Activated T-cell treated with anti-CD3 and anti-CD28 coated beads, Interleukin-2, amount 50 U/mL, for 48 hours (primary cell): ENCODE results near the gene ATRN.
A peak's percentile ranks its signal among the peaks of the same experiment; 100 is the strongest.

Experiments used
- DNase-seq, 2 experiments: peaks; one replicate each; pipeline ENCODE4 v3.0.0-alpha.2; 2020

The ATRN gene

GRCh38 chr20:3660262-3661059 lies 189.6 kb downstream of the ATRN start:
- DNase-seq: peak; percentile 19

- DNase-seq: peak; percentile 19 to 22
Observed at GRCh38 chr20:3661060-3661813, 190.4 kb downstream of the ATRN start.

DNA sequence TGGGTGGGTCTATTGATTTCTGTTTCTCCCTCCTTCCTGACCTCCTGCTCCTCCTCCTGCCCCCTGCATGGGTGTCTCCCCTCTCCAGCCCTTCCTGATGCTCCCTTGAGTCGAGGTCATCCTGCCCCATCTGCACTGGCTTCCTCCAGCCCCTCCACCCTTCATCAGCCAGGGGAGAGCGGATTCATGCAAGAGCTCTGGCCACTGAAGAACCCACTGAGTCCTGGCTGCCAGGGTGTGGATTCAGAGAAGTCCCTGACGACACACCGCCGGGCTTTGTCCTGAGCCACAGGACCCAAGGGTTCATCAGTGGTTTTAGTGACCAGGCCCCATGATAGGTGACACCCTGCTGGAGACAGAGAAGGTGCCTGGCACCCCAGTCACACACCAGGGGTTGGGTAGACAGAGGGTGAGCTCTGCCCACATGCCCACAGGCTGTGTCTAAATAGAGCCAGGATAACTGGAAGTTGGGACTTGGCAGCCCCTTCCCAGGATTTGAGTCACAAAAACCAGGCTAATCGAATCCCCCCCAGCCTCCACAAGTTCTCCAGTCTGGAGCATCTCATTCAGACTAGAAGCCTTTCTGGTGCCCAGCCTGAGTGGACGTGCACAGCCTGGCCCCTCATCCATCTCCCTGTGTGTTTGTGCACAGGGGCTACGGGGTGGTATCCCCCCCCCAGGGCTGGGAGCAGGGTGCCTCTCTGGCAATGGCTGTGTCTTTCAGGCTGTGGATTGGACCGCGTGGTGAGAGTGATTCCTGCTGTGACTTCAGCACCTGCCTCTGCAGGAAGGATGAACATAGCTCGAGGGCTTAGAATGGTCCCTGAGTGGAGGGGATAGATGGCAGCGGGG lies 191.2 kb downstream of the ATRN start:
- DNase-seq: peak in 1 of 2 experiments; percentile 17

DNA sequence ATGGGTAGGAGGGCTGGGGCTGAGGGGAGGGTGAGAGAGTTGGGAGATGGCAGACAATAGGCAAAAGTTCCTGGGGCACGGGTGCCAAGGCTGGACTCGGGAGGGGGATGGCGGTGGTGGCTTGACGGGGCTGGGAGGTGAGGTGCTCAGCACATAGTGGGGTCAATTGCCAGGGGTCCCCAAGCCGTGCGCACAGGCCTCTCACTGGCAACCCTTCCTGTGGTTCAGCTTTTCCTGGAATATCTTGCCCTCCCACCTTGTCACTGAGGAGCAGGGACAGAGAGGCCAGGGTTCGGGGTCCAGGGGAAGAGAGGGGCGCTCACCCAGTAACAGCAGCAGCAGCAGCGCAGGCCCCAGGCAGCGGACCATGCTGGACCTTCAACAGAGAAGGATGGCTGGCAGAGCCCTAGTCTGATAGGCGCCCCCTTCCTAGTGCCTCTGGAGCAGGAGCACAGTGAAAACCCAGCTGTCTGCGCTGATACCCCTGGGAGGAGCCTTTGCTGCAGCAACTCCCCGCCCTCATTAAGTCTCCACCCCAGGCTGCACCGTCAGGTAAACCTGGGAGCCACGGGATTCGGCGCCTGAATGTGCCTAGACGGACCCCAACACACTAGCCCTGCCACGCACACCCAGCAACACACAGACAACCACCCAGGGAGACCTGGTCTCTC lies 192.3 kb downstream of the ATRN start, which contains the start of gene GFRA4:
TSS of gene GFRA4 (minus strand) at position 369 of the 671 bp plus-strand sequence. CDS start at position 369, 0 bp downstream.
- DNase-seq: no peak

GRCh38 chr20:3663858-3664257 lies 193.0 kb downstream of the ATRN start:
- no peak for DNase-seq

DNA sequence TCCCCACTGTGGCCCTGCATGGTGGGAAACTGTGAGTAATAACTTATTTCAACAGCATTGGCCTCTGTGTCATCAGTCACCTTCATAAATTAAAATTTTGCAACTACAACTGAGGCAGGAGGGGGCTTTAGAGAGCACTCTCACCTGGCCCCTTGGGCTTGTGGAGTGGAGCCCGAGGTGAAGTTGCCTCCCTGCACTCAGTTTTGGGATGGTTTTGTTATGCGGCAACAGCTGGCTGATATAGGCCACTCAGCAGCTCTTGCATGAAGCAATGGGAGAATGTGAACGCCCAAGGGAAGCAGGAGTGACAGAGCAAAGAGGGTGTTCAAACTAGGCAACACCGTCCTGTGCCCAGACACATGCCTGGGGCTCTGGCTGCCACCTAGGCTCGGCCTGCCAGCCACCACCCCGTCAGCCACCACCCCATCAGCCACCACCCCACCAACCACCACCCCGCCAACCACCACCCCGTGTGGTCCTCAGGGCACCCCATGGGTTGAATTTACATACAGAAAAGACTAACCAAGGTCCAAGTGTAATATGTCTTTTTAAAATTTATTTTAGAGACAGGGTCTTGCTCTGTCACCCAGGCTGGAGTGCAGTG lies 196.7 kb downstream of the ATRN start:
- DNase-seq: no peak

GRCh38 chr20:3669710-3670367 lies 199.0 kb downstream of the ATRN start:
- DNase-seq: no peak

GRCh38 chr20:3670511-3670910 lies 199.7 kb downstream of the ATRN start:
- no peak for DNase-seq

DNA sequence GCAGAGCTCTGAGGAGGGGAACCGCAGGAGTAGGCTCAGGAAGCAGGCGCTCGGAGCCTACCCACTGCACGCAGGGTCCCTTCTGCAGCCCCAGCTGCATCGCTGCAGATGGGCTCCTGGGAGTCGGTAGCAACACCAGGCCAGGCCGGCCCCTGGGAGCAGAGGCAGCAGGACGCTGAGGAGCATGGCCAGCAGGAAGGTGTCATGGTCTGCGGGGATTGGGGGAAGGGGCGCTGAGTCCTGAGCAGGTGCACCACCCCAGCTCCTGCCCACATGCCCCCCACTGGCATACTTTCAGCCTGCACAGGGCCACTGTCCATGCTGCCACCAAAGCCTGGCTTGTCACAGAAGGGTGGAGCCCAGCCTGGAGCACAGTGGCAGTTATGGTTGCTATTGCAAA lies 200.1 kb downstream of the ATRN start:
- DNase-seq: no peak

DNA sequence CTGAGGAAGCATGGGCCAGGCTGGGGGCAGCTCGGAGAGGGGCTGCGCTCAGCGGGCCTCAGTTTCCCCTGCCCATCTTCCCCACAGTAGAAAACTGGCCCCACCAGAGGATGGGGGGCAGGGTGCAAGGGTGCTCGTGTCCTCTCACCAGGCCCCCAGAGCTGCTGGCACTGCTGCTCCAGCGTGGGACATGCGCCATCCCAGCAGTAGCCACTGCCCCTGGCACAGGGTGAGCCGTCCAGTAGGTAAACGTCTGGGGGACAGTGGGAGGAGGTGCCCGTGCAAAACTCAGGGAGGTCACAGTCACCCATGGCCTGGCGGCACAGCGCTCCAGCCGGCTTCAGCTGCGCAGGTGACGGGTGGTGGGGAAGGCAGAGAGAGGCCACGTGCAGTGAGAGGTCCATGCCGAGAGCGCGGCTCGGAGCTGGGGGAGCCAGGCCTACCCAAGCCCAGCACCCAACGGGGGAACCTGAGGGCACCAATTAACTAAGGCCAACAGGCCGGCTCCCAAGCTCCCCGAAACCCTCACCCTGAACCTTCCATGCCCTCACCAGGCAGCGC lies 201.2 kb downstream of the ATRN start:
- no peak for DNase-seq

GRCh38 chr20:3672547-3673171 lies 201.8 kb downstream of the ATRN start:
- no peak for DNase-seq

GRCh38 chr20:3673221-3674070 lies 202.6 kb downstream of the ATRN start:
- no peak for DNase-seq

DNA sequence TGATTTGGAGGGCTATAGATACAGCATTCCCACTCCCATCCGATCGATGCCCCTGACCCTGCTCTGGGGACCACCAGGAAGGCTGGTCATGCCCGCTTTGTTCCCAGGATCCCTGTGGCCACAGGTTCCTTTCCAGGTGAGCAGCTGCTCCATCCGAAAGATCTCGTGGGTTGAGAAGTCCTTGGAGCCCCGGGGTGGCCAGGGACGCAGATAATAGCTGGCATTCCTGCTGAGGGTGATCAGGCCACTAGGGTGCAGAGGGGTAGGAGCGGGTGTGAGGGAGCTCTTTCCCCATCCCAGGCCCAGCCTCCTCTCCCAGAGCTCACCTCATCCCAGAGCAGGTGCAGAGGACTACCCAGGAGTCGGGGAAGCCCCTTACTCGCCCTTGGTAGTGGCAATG lies 203.6 kb downstream of the ATRN start:
- DNase-seq: no peak

DNA sequence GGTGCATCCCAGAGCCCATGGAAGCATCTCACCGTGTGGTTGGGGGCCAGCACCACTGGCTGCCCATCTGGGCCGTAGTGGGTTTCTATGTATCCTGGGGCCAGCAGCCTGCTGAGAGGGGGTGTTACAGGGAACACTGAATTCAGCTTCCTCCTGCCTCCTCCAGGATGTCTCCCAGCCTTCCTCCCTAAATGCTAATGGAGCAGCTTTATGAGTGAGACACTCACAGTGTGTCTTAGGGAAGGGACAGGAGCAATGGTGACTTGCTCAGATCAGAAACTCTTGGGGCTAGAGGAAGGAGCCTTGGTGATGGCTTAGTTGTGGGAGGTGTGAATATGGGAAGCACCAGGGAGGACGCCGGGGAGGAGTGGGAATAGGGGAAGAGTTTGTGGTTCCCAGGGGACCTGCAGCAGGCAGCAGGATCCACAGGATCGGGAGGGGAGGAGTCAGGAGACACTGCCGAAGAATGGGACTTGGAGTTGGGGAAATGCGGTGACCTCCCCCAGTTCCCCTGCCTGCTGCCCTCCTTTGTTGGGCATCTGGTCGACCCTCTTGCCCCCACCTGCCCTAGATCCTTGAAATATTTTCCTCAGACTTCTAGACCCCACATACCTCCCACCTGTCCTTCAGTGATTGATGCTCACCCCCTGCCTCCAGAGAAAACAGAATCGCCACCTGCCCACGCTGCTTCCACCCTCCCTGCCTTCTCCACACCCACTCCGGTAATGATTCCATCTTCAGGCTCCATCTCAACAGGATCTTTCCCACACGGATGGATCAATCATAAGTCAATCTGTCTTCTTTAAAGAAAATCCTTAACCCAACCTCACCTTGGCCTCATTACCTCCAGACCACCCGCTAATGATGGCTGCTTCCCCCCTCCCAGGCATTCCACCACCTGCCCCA lies 204.4 kb downstream of the ATRN start:
- no peak for DNase-seq

- DNase-seq: no peak
Observed at GRCh38 chr20:3677733-3678132, 206.9 kb downstream of the ATRN start.

DNA sequence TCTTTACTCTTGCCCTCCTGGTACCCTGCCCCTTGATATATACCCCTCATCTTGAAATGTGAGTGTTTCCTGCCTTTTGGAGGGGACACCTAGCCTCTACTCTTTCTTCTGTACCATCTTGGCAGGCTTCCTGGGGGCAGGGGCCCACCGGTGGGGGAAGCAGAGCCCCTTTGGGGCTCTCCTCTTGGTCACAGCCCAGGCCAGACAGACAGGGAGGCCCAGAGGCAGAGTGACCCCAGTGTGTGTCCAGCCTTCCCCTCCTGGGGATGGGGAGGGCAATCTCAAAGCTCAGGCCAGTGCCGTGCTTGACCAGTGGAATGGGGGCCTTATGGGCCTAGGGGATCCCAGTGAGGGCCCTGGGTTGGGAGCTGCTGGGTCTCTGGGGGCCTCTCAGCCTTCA lies 207.4 kb downstream of the ATRN start:
- no peak for DNase-seq

DNA sequence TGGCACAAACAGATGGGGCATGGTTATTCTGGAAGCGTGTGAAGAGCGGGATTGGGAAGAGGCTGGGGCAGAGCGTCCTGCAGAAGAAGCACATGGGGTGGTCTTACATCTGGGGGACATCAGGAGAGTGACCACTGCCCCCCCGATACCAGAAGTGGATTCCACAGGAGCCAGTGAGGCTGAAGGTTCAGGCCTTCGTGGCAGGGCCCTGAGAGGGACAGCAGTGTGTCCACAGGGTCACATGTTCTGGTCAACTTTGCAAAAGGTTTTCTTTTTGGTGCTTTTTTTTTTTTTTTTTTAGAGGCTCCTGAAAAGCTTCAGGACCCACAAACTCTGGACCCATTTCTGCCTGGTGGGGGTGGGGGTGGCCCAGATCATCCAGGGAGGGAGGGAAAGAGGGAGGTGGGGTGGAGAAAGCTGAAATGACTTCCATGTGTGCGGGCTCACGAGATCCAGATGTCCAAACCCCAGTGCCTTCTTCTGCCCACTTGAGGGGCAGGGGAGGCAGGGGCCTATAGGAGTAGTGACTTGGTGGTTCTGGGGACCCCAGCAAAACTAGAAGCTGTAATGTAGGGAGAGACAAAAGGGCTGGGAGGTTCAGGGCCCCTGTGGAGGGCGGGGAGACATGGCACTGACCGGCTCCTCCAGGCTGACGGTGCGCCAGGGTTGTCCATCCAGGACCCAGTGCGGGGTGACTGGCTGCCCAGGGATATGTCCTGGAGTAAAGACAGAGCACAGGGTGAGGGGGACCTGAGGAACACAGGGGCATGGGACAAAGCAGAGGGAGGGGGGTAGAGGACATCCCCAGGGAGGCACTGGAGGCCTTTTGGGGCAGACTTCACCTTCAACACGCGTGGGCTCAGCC lies 208.3 kb downstream of the ATRN start:
- no peak for DNase-seq
